Measurements from ENCODE around the gene WTAP.

WTAP gene

DNA sequence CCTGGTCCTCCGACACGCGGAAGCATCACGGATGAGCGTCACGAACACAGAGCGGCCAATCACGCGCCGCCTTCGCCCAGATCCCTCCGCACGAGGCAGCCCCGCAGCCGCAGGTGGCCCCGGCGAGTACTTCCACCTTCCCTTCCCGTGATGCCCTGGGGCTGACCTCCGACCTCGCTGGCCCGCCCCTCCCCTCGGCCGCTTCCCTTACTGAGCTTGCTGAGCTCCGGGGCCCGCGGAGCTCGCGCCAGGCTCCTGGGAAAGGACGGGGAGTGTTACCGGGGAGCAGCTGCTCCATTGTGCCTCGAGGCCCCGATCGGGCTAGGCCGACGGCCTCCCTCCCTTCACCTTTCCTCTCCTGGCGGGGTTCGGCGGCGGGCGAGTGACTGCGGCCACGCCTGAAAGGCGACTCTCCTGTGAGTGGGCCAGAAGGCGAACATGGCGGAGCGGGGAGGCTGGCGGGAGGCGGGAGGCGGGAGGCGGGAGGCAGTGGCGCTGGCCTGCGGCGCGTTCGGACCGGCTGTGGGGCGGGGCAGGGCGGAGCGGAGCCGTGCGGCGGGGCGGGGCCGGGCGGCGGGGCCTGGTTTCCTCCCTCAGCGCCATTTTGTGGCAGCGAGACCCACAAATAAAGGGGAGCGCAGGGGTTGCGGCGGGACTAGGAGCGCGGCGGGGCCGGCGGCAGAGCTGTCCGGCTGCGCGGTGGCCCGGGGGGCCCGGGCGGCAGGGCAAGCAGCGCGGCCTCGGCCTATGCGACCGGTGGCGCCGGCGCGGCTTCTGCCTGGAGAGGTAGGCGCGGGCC is at the start of gene WTAP:
WTAP (plus strand) TSS at position 589 of the 799 bp plus-strand sequence. CDS start 8,760 bp downstream, outside the sequence.
- DNase-seq (ENCODE audit: low read depth in 1 of 2, low spot score in 1 of 2): peak; percentile 77 to 97
- in situ Hi-C loops (cut with HindIII; ENCODE audit: low pct_unique_long_range_greater_than_20kb, low sequenced_read_pairs): no loop called here
- no peak for TF ChIP-seq JUND (IDR thresholded peaks at IDR 0.05; ENCODE audit: low read depth)

DNA sequence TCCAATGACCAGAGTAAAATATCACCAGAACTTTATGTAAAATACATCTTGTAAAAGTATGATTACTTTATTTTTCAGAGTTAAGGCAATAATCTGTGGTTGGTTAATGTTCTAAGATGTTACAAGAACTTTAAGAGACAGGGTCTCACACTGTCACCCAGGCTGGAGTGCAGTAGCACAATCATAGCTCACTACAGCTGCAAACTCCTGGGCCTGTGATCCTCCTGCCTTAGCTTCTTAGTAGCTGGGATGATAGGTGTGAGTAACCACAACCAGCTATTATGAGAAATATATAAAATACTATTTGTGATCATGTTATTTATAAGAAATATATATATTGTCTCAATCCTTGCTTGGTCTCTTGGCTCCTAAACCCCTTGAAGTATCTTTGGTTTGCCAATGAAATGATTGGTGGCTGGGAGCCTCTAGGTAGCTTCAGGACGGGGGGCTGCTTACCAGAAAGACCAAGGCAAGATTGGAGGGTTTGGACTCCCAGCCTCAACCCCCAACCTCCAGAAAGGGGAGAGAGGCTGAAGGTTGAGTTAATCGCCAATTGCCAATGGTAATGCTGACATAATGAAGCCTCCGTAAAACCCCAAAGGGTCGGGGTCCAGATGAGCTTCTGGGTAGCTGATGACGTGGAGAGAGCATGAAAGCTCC is 49.7 kb upstream of the WTAP start:
- in situ Hi-C loops (cut with HindIII; ENCODE audit: low pct_unique_long_range_greater_than_20kb, low sequenced_read_pairs): no loop called here
- no peak for DNase-seq (ENCODE audit: low read depth in 1 of 2, low spot score in 1 of 2)
- no peak for TF ChIP-seq JUND (IDR thresholded peaks at IDR 0.05; ENCODE audit: low read depth)

DNA sequence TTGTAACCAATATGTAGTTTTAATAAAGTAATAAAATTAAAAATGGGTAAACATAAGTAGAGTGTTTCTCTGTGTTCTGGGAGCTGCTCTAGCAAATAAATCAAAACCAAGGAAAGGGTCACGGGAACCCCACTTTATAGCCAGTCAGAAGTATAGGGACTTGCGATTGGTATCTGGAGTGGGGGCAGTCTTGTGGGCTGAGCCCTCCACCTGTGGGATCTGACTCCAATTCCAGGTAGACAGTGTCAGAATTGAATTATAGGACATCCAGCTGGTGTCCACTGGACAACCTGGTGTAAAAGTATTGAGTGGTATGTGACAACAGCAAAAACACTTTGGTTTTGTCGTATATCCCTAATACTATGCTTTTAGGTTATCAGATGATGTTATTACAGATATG is 48.7 kb upstream of the WTAP start:
- TF ChIP-seq JUND (IDR thresholded peaks at IDR 0.05; ENCODE audit: low read depth): no peak
- no peak for DNase-seq (ENCODE audit: low read depth in 1 of 2, low spot score in 1 of 2)
- in situ Hi-C loops (cut with HindIII; ENCODE audit: low pct_unique_long_range_greater_than_20kb, low sequenced_read_pairs): no loop called here

DNA sequence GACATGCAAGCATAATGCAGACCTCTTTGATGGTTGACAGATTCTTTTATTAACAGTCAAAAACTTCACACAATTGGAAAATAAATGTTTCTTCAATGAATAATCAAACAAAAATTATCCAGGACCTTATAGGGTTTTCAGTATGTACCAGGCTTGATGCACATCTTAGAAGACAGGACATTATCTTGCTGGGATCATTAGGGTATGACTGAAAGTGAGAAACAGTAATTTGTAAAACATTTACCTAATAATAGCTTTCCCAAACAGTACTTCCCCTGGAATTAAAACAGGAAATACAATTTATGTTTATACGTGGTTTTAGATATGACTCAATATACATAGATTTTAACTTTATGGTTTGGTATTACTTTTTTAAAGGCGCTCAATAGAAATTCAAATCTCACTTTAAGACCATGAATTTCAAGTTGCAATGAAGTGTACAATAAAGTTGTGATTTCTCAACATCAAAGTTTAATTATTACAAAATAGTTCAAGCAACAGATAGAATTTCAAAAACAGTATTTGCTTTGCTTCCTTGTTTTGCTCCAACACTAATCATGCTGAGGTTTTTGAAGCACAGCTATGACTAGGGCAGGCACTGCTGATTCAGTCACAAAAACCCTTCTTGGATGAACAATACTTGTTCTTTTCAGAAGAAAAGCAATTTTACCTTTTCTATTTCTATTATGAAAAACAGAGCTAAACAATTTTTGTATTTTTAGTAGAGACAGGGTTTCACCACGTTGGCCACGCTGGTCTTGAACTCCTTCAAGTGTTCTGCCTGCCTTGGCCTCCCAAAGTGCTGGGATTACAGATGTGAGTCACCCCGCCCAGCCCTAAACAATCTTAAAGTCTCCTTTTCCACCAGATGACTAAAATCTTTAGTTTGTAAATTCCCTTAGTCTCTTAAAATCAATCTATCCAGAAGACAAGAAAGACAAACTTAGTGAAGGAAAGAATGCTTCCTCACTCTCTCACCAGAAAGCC is 47.9 kb upstream of the WTAP start:
- in situ Hi-C loops (cut with HindIII; ENCODE audit: low pct_unique_long_range_greater_than_20kb, low sequenced_read_pairs): no loop called here
- DNase-seq (ENCODE audit: low read depth in 1 of 2, low spot score in 1 of 2): no peak
- no peak for TF ChIP-seq JUND (IDR thresholded peaks at IDR 0.05; ENCODE audit: low read depth)

DNA sequence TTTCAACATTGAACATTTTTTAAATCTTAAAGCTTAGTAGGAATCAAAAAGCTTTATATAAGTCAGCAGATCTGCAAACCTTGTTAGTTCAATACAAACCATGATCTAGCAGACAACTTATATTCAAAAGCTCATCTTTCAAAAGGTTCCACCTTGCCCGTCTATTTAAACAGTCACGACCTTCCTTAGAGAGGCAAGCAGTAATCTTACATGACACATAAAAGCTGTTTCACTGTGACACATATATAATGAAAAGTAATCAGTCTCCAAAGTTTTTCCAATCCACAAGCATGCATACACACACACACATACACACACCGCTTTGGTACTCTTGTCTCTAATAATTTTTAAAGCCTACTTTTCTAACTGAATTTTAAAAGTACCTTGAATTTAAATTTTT is 47.2 kb upstream of the WTAP start:
- in situ Hi-C loops (cut with HindIII; ENCODE audit: low pct_unique_long_range_greater_than_20kb, low sequenced_read_pairs): no loop called here
- TF ChIP-seq JUND (IDR thresholded peaks at IDR 0.05; ENCODE audit: low read depth): no peak
- no peak for DNase-seq (ENCODE audit: low read depth in 1 of 2, low spot score in 1 of 2)

DNA sequence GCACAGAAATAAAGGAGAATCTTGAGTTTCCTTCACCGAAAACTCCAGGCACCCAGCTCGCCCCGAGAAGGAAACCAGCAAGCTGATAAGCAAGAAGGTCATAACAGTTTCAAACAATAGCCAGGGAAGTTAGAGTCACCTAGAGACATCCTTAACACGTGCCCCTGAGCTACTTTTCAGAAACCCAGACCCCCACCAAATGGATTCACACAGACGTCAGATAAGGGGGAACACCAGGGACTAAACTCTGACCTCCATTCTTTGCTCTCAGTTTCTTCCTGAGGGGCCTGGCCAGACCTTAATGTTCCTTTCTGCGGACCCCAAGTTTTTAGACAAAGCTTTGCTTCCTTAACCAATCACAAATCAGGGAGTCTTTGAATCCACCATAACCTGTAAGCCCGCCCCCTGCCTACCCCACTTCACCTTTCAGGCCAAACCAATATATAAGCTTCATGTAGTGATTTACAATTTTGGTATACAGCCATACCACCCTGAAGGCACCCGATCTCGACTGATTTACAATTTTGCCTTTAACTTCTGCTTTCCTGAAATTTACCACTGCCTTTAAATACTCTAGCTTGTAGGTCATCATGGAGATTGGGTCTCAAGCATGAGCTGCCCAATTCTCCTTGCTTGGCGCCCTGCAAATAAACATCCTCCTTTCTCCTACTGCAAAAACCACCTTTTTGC is 46.0 kb upstream of the WTAP start:
- in situ Hi-C loops (cut with HindIII; ENCODE audit: low pct_unique_long_range_greater_than_20kb, low sequenced_read_pairs): no loop called here
- TF ChIP-seq JUND (IDR thresholded peaks at IDR 0.05; ENCODE audit: low read depth): no peak

DNA sequence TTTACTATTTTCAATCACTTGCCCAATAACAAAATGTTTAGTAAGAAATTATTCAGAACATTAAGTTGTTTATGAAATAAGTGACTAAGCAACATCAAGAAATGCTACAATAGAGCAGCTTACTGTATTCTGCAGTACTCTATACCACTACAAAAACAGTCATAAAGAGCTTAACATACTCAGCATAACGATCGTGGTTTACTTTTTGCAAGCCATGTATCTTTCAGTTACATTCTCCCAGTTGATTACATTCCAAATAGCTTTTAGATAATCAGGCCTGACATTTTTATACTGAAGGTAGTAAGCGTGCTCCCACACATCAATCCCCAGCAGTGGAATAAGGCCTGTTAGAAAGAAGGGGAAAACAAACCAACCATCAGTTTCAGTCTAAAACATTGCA is 45.0 kb upstream of the WTAP start:
- in situ Hi-C loops (cut with HindIII; ENCODE audit: low pct_unique_long_range_greater_than_20kb, low sequenced_read_pairs): no loop called here
- no peak for DNase-seq (ENCODE audit: low read depth in 1 of 2, low spot score in 1 of 2)
- TF ChIP-seq JUND (IDR thresholded peaks at IDR 0.05; ENCODE audit: low read depth): no peak

More for the DNA sequence above, 46.0 kb upstream of the WTAP start:
- DNase-seq (ENCODE audit: low read depth in 1 of 2, low spot score in 1 of 2): no peak

DNA sequence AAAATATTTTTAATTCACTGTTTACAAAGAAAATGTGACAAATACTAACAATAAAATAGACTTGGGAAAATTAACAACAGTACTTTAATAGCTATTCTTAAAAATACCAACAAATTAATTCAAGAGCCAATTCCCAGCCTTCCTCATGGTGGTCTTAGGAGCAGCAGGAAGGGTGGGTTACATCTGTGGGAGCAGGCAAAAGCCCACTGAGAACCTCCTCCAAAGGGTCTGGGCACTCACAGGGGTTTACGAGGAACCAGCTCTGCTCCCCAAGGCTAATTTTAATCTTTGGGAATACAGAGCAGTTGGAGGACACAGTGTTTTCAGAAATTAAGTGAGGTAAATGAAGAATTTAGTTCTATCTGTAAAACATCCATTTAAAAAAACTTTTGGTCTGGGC is 44.5 kb upstream of the WTAP start:
- DNase-seq (ENCODE audit: low read depth in 1 of 2, low spot score in 1 of 2): no peak
- TF ChIP-seq JUND (IDR thresholded peaks at IDR 0.05; ENCODE audit: low read depth): no peak
- in situ Hi-C loops (cut with HindIII; ENCODE audit: low pct_unique_long_range_greater_than_20kb, low sequenced_read_pairs): no loop called here

DNA sequence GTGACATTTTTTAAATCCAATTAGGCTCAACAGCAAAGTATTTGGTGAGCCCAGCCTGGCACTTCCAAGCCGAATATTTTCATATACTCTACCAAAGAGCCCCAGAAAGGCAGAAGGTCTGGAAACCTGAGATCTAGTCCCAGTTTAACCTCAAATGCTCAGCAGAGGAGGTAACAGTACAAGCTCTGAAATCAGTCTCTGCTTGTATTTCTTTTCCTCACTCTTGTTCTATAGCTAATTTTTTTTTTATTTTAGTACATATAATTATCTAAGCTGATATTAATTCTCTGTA is 43.3 kb upstream of the WTAP start:
- TF ChIP-seq JUND (IDR thresholded peaks at IDR 0.05; ENCODE audit: low read depth): no peak
- in situ Hi-C loops (cut with HindIII; ENCODE audit: low pct_unique_long_range_greater_than_20kb, low sequenced_read_pairs): no loop called here
- DNase-seq (ENCODE audit: low read depth in 1 of 2, low spot score in 1 of 2): no peak

DNA sequence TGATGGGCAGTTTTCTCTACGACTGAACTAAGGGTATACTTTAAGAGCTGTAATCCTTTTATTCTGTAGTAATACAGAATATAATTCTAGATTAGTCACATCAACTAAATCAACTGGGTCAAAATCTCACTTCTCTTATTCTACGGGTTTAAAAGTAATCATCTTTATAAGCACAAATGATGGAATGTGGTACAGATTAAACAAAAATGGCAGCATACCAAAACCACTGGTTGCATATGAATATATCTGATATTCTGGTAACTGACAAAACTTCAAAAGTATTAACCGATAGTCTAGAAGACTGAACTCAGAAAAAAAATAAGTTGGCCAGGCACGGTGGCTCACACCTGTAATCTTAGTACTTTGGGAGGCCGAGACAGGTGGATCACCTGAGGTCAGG is 41.3 kb upstream of the WTAP start:
- no peak for DNase-seq (ENCODE audit: low read depth in 1 of 2, low spot score in 1 of 2)
- in situ Hi-C loops (cut with HindIII; ENCODE audit: low pct_unique_long_range_greater_than_20kb, low sequenced_read_pairs): no loop called here
- TF ChIP-seq JUND (IDR thresholded peaks at IDR 0.05; ENCODE audit: low read depth): no peak

DNA sequence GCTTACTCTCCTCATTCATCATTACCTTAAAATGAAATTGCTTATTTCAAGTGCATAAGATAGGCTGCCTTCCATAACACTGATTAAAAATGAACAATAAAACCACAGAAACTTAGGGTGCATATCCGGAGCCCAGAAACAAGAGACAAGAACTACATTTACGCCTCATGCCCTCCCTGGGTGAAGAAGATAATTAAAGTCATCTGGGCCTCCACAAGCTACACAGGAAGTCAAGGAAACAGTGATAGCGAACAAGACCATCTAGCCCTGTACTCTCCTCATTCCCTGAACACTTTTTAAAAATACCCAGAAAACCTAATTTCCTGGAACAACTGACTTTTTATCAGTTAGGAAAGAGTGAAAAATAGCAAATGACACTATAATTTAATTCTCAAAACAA is 40.6 kb upstream of the WTAP start:
- in situ Hi-C loops (cut with HindIII; ENCODE audit: low pct_unique_long_range_greater_than_20kb, low sequenced_read_pairs): no loop called here
- no peak for TF ChIP-seq JUND (IDR thresholded peaks at IDR 0.05; ENCODE audit: low read depth)
- DNase-seq (ENCODE audit: low read depth in 1 of 2, low spot score in 1 of 2): no peak

DNA sequence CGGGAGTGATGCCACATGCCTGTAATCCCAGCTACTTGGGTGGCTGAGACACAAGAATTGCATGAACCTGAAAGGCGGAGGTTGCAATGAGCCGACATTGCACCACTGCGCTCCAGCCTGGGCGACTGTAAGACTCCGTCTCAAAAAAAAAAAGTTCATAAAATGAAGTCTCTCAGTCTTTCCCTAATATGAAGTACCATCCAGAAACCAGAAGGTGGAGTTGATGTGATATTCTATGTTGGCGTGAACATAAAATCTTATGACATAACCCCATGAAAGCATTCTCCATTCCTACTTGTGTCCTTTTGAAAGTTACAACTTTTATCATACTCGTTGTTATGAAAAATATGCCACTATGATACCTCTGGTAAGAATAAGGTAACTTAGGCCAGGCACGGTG is 40.0 kb upstream of the WTAP start:
- no peak for DNase-seq (ENCODE audit: low read depth in 1 of 2, low spot score in 1 of 2)
- TF ChIP-seq JUND (IDR thresholded peaks at IDR 0.05; ENCODE audit: low read depth): no peak
- in situ Hi-C loops (cut with HindIII; ENCODE audit: low pct_unique_long_range_greater_than_20kb, low sequenced_read_pairs): no loop called here

All from T47D (cell line).